ENCODE data around the gene ALKBH2. TPM values are rescaled to one million over a fixed set of nuclear protein-coding genes. Genes with fewer than 3 reads are reported as not detected.

ALKBH2 gene
- total RNA-seq, 4 donors from 2014 or later: 10.4 to 19.0 (median 13.6) TPM

- TF ChIP-seq EP300 (IDR thresholded peaks at IDR 0.05) (no peak), POLR2AphosphoS5 (IDR thresholded peaks at IDR 0.05) (no peak), CTCF (IDR thresholded peaks at IDR 0.05) (no peak), POLR2A (IDR thresholded peaks at IDR 0.05; ENCODE audit: low read depth) (no peak)
- Histone ChIP-seq H3K36me3 (peaks cover 0 to 4% (median 2%) of the 10 kb centered on the region in 4 donors), H3K27ac (replicated peaks in 1 of 4) (peak overlapping the region in 1 of 4 donors; percentile 92), H3K4me3 (no peak overlapping the region), H3K4me1 (peaks cover 50 to 66% (median 62%) of the 10 kb centered on the region in 4 donors), H3K9me3 (no peaks in the 10 kb centered on the region), H3K27me3 (no peaks in the 10 kb centered on the region)
- no peak for DNase-seq (ENCODE audit: extremely low spot score)
- 83% methylated on average over 4 of the region's 4 CpGs for WGBS
- intact Hi-C loops (cut with DNase I): no loop called here
Measured at GRCh38 chr12:109120557-109120956, 27.3 kb upstream of the ALKBH2 start.

- Histone ChIP-seq H3K36me3 (peaks cover 0 to 4% (median 0%) of the 10 kb centered on the region in 4 donors), H3K4me1 (peaks cover 55 to 71% (median 64%) of the 10 kb centered on the region in 4 donors), H3K27ac (replicated peaks in 1 of 4) (peak overlapping the region in 3 of 4 donors; percentile 18 to 92 (median 89)), H3K27me3 (no peaks in the 10 kb centered on the region), H3K9me3 (no peaks in the 10 kb centered on the region), H3K4me3 (no peak overlapping the region)
- TF ChIP-seq POLR2AphosphoS5 (IDR thresholded peaks at IDR 0.05) (no peak), POLR2A (IDR thresholded peaks at IDR 0.05; ENCODE audit: low read depth) (no peak), CTCF (IDR thresholded peaks at IDR 0.05) (no peak), EP300 (IDR thresholded peaks at IDR 0.05) (no peak)
- WGBS: 89% methylated on average over 2 of the region's 2 CpGs
- DNase-seq (ENCODE audit: extremely low spot score): no peak
- intact Hi-C loops (cut with DNase I): no loop called here
Measured at GRCh38 chr12:109120095-109120494, 26.8 kb upstream of the ALKBH2 start.

- Histone ChIP-seq H3K27me3 (no peaks in the 10 kb centered on the region), H3K9me3 (no peaks in the 10 kb centered on the region), H3K36me3 (peaks cover 0 to 4% (median 0%) of the 10 kb centered on the region in 4 donors), H3K27ac (replicated peaks in 1 of 4) (peak overlapping the region; percentile 82 to 96 (median 90)), H3K4me1 (peaks cover 88 to 100% (median 91%) of the 10 kb centered on the region in 4 donors), H3K4me3 (peak overlapping the region; percentile 15 to 24 (median 17))
- no peak for TF ChIP-seq POLR2AphosphoS5 (IDR thresholded peaks at IDR 0.05)
- TF ChIP-seq EP300 (IDR thresholded peaks at IDR 0.05): no peak
- peak; percentile 15 for TF ChIP-seq POLR2A (IDR thresholded peaks at IDR 0.05; ENCODE audit: low read depth)
- TF ChIP-seq CTCF (IDR thresholded peaks at IDR 0.05): no peak
- DNase-seq (ENCODE audit: extremely low spot score): no peak
- intact Hi-C loops (cut with DNase I): no loop called here
- 32% methylated on average over 12 of the region's 12 CpGs for WGBS
Measured at GRCh38 chr12:109116611-109116949, 23.3 kb upstream of the ALKBH2 start.

GRCh38 chr12:109115758-109116610, 22.7 kb upstream of the ALKBH2 start, which contains the start of gene ACACB:
Gene ACACB (plus strand): TSS chr12:109116587. CDS start chr12:109139406, 22,819 bp downstream.
- Histone ChIP-seq H3K9me3 (no peaks in the 10 kb centered on the region), H3K36me3 (peaks cover 0 to 4% (median 0%) of the 10 kb centered on the region in 4 donors), H3K27ac (replicated peaks in 1 of 4) (peak within 1 kb of the TSS; percentile 82 to 96 (median 90)), H3K4me1 (peaks cover 82 to 96% (median 90%) of the 10 kb centered on the region in 4 donors), H3K27me3 (no peaks in the 10 kb centered on the region), H3K4me3 (peak within 1 kb of the TSS; percentile 15 to 24 (median 17))
- DNase-seq (ENCODE audit: extremely low spot score): no peak
- 52% methylated on average over 13 of the region's 14 CpGs for WGBS
- intact Hi-C loops (cut with DNase I): no loop called here
- TF ChIP-seq POLR2AphosphoS5 (IDR thresholded peaks at IDR 0.05): peak; percentile 92 to 93
- TF ChIP-seq POLR2A (IDR thresholded peaks at IDR 0.05; ENCODE audit: low read depth): no peak
- TF ChIP-seq EP300 (IDR thresholded peaks at IDR 0.05): peak; percentile 77

- intact Hi-C loops (cut with DNase I): no loop called here
- no peak for TF ChIP-seq CTCF (IDR thresholded peaks at IDR 0.05)
- no peak for TF ChIP-seq POLR2A (IDR thresholded peaks at IDR 0.05; ENCODE audit: low read depth)
- no peak for TF ChIP-seq EP300 (IDR thresholded peaks at IDR 0.05)
- no peak for TF ChIP-seq POLR2AphosphoS5 (IDR thresholded peaks at IDR 0.05)
- Histone ChIP-seq H3K36me3 (peaks cover 0 to 2% (median 0%) of the 10 kb centered on the region in 4 donors), H3K9me3 (no peaks in the 10 kb centered on the region), H3K27me3 (no peaks in the 10 kb centered on the region), H3K4me1 (peaks cover 80 to 95% (median 92%) of the 10 kb centered on the region in 4 donors), H3K27ac (replicated peaks in 1 of 4) (peak overlapping the region; percentile 82 to 96 (median 90)), H3K4me3 (peak overlapping the region in 2 of 4 donors; percentile 15 to 24)
- 71% methylated on average over 3 of the region's 3 CpGs for WGBS
- no peak for DNase-seq (ENCODE audit: extremely low spot score)
Measured at GRCh38 chr12:109115404-109115757, 22.1 kb upstream of the ALKBH2 start.
